GM23248 (cell line): ENCODE measurements around the gene DPYD. TPM values are rescaled to one million over a fixed set of nuclear protein-coding genes. Genes with fewer than 3 reads are reported as not detected.

Experiments used
- DNase-seq: peaks from one replicate; pipeline ENCODE4 v3.0.0-alpha.2; 2015
- H2AFZ ChIP-seq: fragments of 200-600 bp; sonication (generic); 2 replicates; pipeline ENCODE4 v1.6.1; 2016; ENCODE audit warnings: antibody characterized with exemption
- H3F3A ChIP-seq: fragments of 200-600 bp; sonication (generic); 2 replicates; pipeline ENCODE4 v1.6.1; 2016; ENCODE audit warnings: mild to moderate bottlenecking, antibody characterized with exemption, mixed run types; ENCODE audit not compliant: insufficient read depth
- H3K27ac ChIP-seq: fragments of 200-600 bp; sonication (generic); 2 replicates; pipeline ENCODE4 v1.5.1; 2016; ENCODE audit warnings: mild to moderate bottlenecking
- H3K27me3 ChIP-seq: fragments of 200-600 bp; sonication (generic); replicated peaks from 2 replicates; pipeline ENCODE4 v1.6.1; 2016; ENCODE audit warnings: mild to moderate bottlenecking; ENCODE audit not compliant: insufficient read depth
- H3K36me3 ChIP-seq: fragments of 200-600 bp; sonication (generic); 2 replicates; pipeline ENCODE4 v1.6.1; 2016; ENCODE audit warnings: low read depth, mild to moderate bottlenecking
- H3K4me1 ChIP-seq: fragments of 200-600 bp; sonication (generic); 2 replicates; pipeline ENCODE4 v1.6.1; 2016; ENCODE audit warnings: mild to moderate bottlenecking; ENCODE audit not compliant: insufficient read depth
- H3K4me2 ChIP-seq: fragments of 200-600 bp; sonication (generic); one replicate; pipeline ENCODE4 v1.6.1; 2016; ENCODE audit warnings: mild to moderate bottlenecking; ENCODE audit not compliant: unreplicated experiment
- H3K4me3 ChIP-seq: fragments of 200-600 bp; sonication (generic); 2 replicates; pipeline ENCODE4 v1.5.1; 2016; ENCODE audit warnings: mild to moderate bottlenecking
- H3K79me2 ChIP-seq: fragments of 200-600 bp; sonication (generic); 2 replicates; pipeline ENCODE4 v1.6.1; 2016; ENCODE audit warnings: mild to moderate bottlenecking; ENCODE audit not compliant: insufficient read depth
- H3K9ac ChIP-seq: fragments of 200-600 bp; sonication (generic); 2 replicates; pipeline ENCODE4 v1.6.1; 2016; ENCODE audit warnings: mild to moderate bottlenecking
- H3K9me2 ChIP-seq: fragments of 200-600 bp; sonication (generic); 2 replicates; pipeline ENCODE4 v1.6.1; 2016; ENCODE audit warnings: mixed run types, mild to moderate bottlenecking, moderate library complexity; ENCODE audit not compliant: insufficient read depth
- H3K9me3 ChIP-seq: fragments of 200-600 bp; sonication (generic); one replicate; pipeline ENCODE4 v1.6.1; 2017; ENCODE audit warnings: low read depth
- H4K20me1 ChIP-seq: fragments of 200-600 bp; sonication (generic); 2 replicates; pipeline ENCODE4 v1.6.0; 2016; ENCODE audit not compliant: insufficient read depth
- EZH2 ChIP-seq: fragments of 200-600 bp; sonication (generic); IDR thresholded peaks from 2 replicates; pipeline ENCODE4 v1.6.1; 2018; ENCODE audit warnings: antibody characterized with exemption, mild to moderate bottlenecking; ENCODE audit not compliant: insufficient read depth, poor library complexity, severe bottlenecking
- EZH2phosphoT487 ChIP-seq: fragments of 200-600 bp; sonication (generic); IDR thresholded peaks from 2 replicates; pipeline ENCODE4 v1.6.1; 2018; ENCODE audit warnings: antibody characterized with exemption, moderate library complexity, mild to moderate bottlenecking, low read depth; ENCODE audit not compliant: insufficient read depth
- WGBS, 2 experiments: methylation state at CpG; one replicate each; pipeline ENCODE4 v1.1.6; 2015 to 2017; ENCODE audit warnings: low lambda C conversion rate in 2 of 2, low coverage in 1 of 2; ENCODE audit errors: missing lambda C conversion rate in 2 of 2; 5-methylcytosine and 5-hydroxymethylcytosine counted together
- in situ Hi-C: fragments of 300-500 bp; cut with MboI; formaldehyde crosslinking; loops from 2 replicates; pipeline ENCODE4 v1.15.0; 2020
- polyA plus RNA-seq: library from polyadenylated mRNA; unstranded; fragments of >200 nt; fragmentation: Nextera tagmentation; extraction: Ambion mirVana; gene quantifications from 2 replicates; pipeline ENCODE4 v1.2.1, GENCODE V29; 2016
- total RNA-seq: library from RNA; depleted of rRNA; stranded (reverse); fragments of >200 nt; shearing (Covaris generic); gene quantifications from 2 replicates; pipeline ENCODE4 v1.2.3, GENCODE V29; 2014

The DPYD gene
- total and polyA plus RNA-seq, 2 experiments from 2014 or later = 38.4 to 70.7 TPM

DNA sequence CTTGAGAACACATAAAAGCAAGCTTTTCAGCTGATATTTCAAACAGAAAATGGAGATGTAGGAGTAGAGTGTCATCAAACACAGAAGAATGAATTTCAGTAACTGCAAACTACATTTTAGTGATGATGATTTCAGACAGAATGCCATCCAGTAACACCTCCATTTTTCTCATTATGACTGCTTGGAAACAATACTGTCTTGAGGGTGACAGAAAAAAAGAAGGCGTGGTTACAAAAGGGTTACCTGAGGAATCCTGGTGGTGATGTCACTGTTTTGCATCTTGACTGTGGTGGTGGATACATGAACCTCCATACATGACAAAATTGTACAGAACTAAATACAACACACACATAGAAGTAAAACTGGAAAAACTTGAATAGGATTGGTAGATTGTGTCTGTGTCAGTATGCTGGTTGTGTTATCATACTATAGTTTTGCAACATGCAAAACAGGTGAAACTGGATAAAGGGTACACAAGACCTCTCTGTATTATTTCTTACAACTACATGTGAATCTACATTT is 823.4 kb downstream of the DPYD start:
- 80 to 94% methylated on average over 1 of the region's 1 CpG for WGBS, 2 experiments
- no peak overlapping the region for H3K9ac ChIP-seq
- peaks cover 4% of the 10 kb centered on the region; the same call in 1 of the 2 replicates for H3K36me3 ChIP-seq
- no peak overlapping the region for H3K4me3 ChIP-seq
- no peaks in the 10 kb centered on the region for H4K20me1 ChIP-seq
- no peak overlapping the region for H2AFZ ChIP-seq
- no peaks in the 10 kb centered on the region for H3K27me3 ChIP-seq
- no peak for TF ChIP-seq EZH2
- TF ChIP-seq EZH2phosphoT487 = no peak
- in situ Hi-C loops = no loop called here
- peaks cover 4% of the 10 kb centered on the region; the same call in 1 of the 2 replicates for H3K9me2 ChIP-seq
- peaks cover 24% of the 10 kb centered on the region for H3K4me1 ChIP-seq
- no peak overlapping the region for H3K27ac ChIP-seq
- peaks cover 25% of the 10 kb centered on the region for H3F3A ChIP-seq
- DNase-seq = no peak
- H3K79me2 ChIP-seq = no peaks in the 10 kb centered on the region
- H3K4me2 ChIP-seq = no peak overlapping the region
- no peaks in the 10 kb centered on the region for H3K9me3 ChIP-seq

GRCh38 chr1:97095764-97096163 is 825.1 kb downstream of the DPYD start:
- in situ Hi-C loops = no loop called here
- no peak overlapping the region for H3K27ac ChIP-seq
- TF ChIP-seq EZH2 (no peak), EZH2phosphoT487 (no peak)
- peaks cover 27% of the 10 kb centered on the region for H3F3A ChIP-seq
- peaks cover 4% of the 10 kb centered on the region; the same call in 1 of the 2 replicates for H3K9me2 ChIP-seq
- H3K36me3 ChIP-seq = peaks cover 4% of the 10 kb centered on the region; the same call in 1 of the 2 replicates
- DNase-seq = no peak
- H3K4me2 ChIP-seq = no peak overlapping the region
- H3K4me1 ChIP-seq = peaks cover 24% of the 10 kb centered on the region
- no peak overlapping the region for H2AFZ ChIP-seq
- 94 to 96% methylated on average over 2 of the region's 2 CpGs for WGBS, 2 experiments
- H3K79me2 ChIP-seq = no peaks in the 10 kb centered on the region
- no peaks in the 10 kb centered on the region for H4K20me1 ChIP-seq
- H3K9ac ChIP-seq = no peak overlapping the region
- H3K9me3 ChIP-seq = no peaks in the 10 kb centered on the region
- H3K27me3 ChIP-seq = no peaks in the 10 kb centered on the region
- H3K4me3 ChIP-seq = no peak overlapping the region

DNA sequence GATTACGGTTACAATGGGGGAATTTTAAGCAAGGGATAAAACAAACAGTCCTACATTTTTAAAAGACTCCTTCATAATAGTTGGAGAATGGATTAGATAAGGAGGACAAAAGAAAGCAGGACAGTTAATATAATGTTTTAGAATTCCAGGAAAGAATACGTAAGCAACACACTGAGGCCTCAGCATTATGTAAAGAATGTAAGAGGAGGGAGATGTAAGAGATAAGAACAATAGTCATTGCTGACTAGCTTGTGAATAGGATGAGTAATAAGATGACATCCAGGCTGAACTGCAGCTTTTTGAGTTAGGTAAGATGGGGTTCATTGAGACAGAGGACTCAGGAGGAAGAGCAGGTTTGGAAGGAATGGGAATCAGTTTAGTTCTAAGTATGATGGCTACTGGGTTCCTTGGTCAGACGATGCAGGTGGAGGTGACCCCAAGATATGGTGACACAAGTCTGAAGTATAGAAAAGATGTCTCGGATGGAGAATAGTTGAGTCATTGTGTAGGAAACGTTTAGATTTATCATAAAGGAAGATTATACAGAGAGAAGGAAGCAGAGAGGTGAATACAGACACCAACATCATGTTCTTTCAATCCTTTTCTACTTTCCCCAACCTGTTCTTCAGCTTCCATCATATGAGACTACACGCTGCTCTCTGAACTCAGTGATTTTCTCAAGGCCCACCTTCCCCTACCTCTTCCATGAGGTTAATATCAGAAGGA is 826.4 kb downstream of the DPYD start:
- Histone ChIP-seq H2AFZ (peak overlapping the region; percentile 50), H3K27me3 (no peaks in the 10 kb centered on the region), H3K9ac (peak overlapping the region; percentile 77), H3K79me2 (no peaks in the 10 kb centered on the region), H3K4me3 (peak overlapping the region; percentile 58), H3K4me1 (peaks cover 24% of the 10 kb centered on the region), H3K36me3 (peaks cover 4% of the 10 kb centered on the region; the same call in 1 of the 2 replicates), H3K9me3 (no peaks in the 10 kb centered on the region), H3K27ac (peak overlapping the region; percentile 98), H3K4me2 (peak overlapping the region; percentile 96), H3K9me2 (peaks cover 4% of the 10 kb centered on the region; the same call in 1 of the 2 replicates), H4K20me1 (no peaks in the 10 kb centered on the region), H3F3A (peaks cover 27% of the 10 kb centered on the region)
- peak; percentile 95 for DNase-seq
- WGBS, 2 experiments = 36 to 43% methylated on average over 6 of the region's 6 CpGs
- TF ChIP-seq EZH2phosphoT487 = no peak
- TF ChIP-seq EZH2 = no peak
- in situ Hi-C loops = no loop called here

- Histone ChIP-seq H3K4me3 (peak overlapping the region; percentile 58), H4K20me1 (no peaks in the 10 kb centered on the region), H3K4me1 (peaks cover 24% of the 10 kb centered on the region), H3K79me2 (no peaks in the 10 kb centered on the region), H3K9me3 (no peaks in the 10 kb centered on the region), H3K4me2 (peak overlapping the region; percentile 96), H2AFZ (peak overlapping the region; percentile 34; the same call in 1 of the 2 replicates), H3K27ac (peak overlapping the region; percentile 98), H3K36me3 (peaks cover 4% of the 10 kb centered on the region; the same call in 1 of the 2 replicates), H3F3A (peaks cover 27% of the 10 kb centered on the region), H3K27me3 (no peaks in the 10 kb centered on the region), H3K9me2 (peaks cover 4% of the 10 kb centered on the region; the same call in 1 of the 2 replicates), H3K9ac (peak overlapping the region; percentile 77)
- 14 to 15% methylated on average over 3 of the region's 3 CpGs for WGBS, 2 experiments
- peak; percentile 79 for DNase-seq
- TF ChIP-seq EZH2 (no peak), EZH2phosphoT487 (no peak)
- in situ Hi-C loops = no loop called here
These were observed 827.1 kb downstream of the DPYD start for GRCh38 chr1:97093741-97094140.
